ENCODE measurements around the gene NPFFR1. TPM values are rescaled to one million over a fixed set of nuclear protein-coding genes. Genes with fewer than 3 reads are reported as not detected.

Gene NPFFR1
- total RNA-seq, 4 donors from 2014 or later, result 0.19 to 0.32 TPM; not detected in 2

GRCh38 chr10:70315815-70316214 is 32.0 kb upstream of the NPFFR1 start:
- no peak for DNase-seq

DNA sequence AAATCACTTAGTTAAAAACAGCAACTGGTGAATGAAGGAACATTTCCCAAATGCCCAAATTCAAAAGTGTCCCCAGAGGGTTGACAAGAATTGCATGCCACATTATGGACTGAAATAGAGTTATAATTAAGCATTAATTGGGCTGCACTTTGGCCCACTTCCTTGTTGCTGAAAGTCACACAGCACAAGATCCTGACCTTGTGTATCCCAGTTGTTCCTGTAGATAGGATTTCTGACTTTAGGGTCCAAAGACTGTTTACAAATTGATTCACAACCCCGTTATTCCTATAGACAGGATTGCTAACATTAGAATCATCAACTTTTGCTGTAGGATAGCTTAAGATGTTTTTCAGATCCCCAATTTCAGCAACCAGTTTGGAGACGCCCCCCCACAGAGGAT is 31.5 kb upstream of the NPFFR1 start:
- DNase-seq, result no peak
- H3K9me3 ChIP-seq, result no peaks in the 10 kb centered on the region
- H3K4me3 ChIP-seq, result no peak overlapping the region
- TF ChIP-seq POLR2A (IDR thresholded peaks at IDR 0.05) (no peak), CTCF (IDR thresholded peaks at IDR 0.05) (no peak)
- H3K4me1 ChIP-seq, result peaks cover 0 to 7% (median 0%) of the 10 kb centered on the region in 3 donors
- no peak overlapping the region for H3K27ac ChIP-seq
- intact Hi-C loops (cut with DNase I), result no loop called here
- WGBS, 2 donors, result 60 to 83% methylated on average over 2 of the region's 2 CpGs
- no peaks in the 10 kb centered on the region for H3K36me3 ChIP-seq
- no peaks in the 10 kb centered on the region for H3K27me3 ChIP-seq

More at GRCh38 chr10:70315815-70316214, 32.0 kb upstream of the NPFFR1 start:
- Histone ChIP-seq H3K27ac (no peak overlapping the region), H3K36me3 (no peaks in the 10 kb centered on the region), H3K4me3 (no peak overlapping the region), H3K4me1 (peaks cover 0 to 7% (median 0%) of the 10 kb centered on the region in 3 donors), H3K9me3 (no peaks in the 10 kb centered on the region), H3K27me3 (no peaks in the 10 kb centered on the region)
- WGBS, 2 donors, result 89 to 93% methylated on average over 5 of the region's 5 CpGs
- TF ChIP-seq CTCF (IDR thresholded peaks at IDR 0.05) (no peak), POLR2A (IDR thresholded peaks at IDR 0.05) (no peak)
- intact Hi-C loops (cut with DNase I), result no loop called here

GRCh38 chr10:70312972-70313371 is 29.2 kb upstream of the NPFFR1 start:
- no peaks in the 10 kb centered on the region for H3K9me3 ChIP-seq
- no peaks in the 10 kb centered on the region for H3K36me3 ChIP-seq
- H3K4me1 ChIP-seq, result peaks cover 0 to 7% (median 0%) of the 10 kb centered on the region in 3 donors
- no peak overlapping the region for H3K4me3 ChIP-seq
- 18 to 59% methylated on average over 4 of the region's 4 CpGs for WGBS, 2 donors
- no peak for DNase-seq
- H3K27me3 ChIP-seq, result no peaks in the 10 kb centered on the region
- intact Hi-C loops (cut with DNase I), result no loop called here
- H3K27ac ChIP-seq, result no peak overlapping the region
- TF ChIP-seq CTCF (IDR thresholded peaks at IDR 0.05) (no peak), POLR2A (IDR thresholded peaks at IDR 0.05) (no peak)

DNA sequence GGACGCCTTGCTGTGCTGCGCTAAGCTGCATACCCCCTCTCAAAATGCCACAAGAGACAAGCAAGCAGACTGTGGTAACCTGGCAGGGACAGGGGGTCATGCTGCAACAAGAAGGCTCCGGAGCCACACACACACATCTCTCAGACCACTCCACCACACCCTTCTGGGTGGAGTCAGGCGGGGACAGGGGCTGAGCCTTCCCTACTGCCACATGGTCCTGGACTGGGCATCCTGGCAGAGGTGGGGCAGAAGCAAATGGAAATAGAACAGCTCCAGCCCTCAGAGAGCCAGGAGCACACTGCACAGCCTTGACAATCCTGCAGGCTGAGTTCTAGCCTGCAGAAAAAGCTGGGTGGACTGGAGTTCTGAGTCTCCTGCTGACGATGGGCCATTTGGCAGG is 28.4 kb upstream of the NPFFR1 start:
- WGBS, 2 donors, result 57 to 100% methylated on average over 1 of the region's 5 CpGs

GRCh38 chr10:70311698-70312097 is 27.9 kb upstream of the NPFFR1 start:
- Histone ChIP-seq H3K4me1 (peaks cover 0 to 7% (median 0%) of the 10 kb centered on the region in 3 donors), H3K9me3 (no peaks in the 10 kb centered on the region), H3K4me3 (no peak overlapping the region), H3K27ac (no peak overlapping the region), H3K27me3 (no peaks in the 10 kb centered on the region), H3K36me3 (no peaks in the 10 kb centered on the region)
- WGBS, 2 donors, result 84 to 89% methylated on average over 2 to 3 of the region's 3 CpGs
- intact Hi-C loops (cut with DNase I), result no loop called here
- TF ChIP-seq POLR2A (IDR thresholded peaks at IDR 0.05), result no peak
- no peak for TF ChIP-seq CTCF (IDR thresholded peaks at IDR 0.05)
- DNase-seq, result no peak

More for the DNA sequence above, 28.4 kb upstream of the NPFFR1 start:
- Histone ChIP-seq H3K4me1 (peaks cover 0 to 7% (median 0%) of the 10 kb centered on the region in 3 donors), H3K27ac (no peak overlapping the region), H3K27me3 (no peaks in the 10 kb centered on the region), H3K36me3 (no peaks in the 10 kb centered on the region), H3K9me3 (no peaks in the 10 kb centered on the region), H3K4me3 (no peak overlapping the region)
- DNase-seq, result no peak
- TF ChIP-seq POLR2A (IDR thresholded peaks at IDR 0.05) (no peak), CTCF (IDR thresholded peaks at IDR 0.05) (no peak)
- intact Hi-C loops (cut with DNase I), result no loop called here

Measured in esophagus squamous epithelium (tissue), 5 donors.